ENCODE data around the gene MEGF10.
"Not testable (repeated sequence)": the region's sequence is repeated elsewhere in the genome, so short reads cannot be mapped to it uniquely, and the experiment has no call there.

The MEGF10 gene

GRCh38 chr5:127308945-127309344, 18.3 kb downstream of the MEGF10 start:
- H3K9ac ChIP-seq (ENCODE audit: low read depth in 1 of 2, low read length in 2 of 2): no peak overlapping the region
- H3K4me1 ChIP-seq (ENCODE audit: control insufficient read depth in 1 of 2, insufficient read depth in 2 of 2, low read length in 2 of 2): no peaks in the 10 kb centered on the region
- no peaks in the 10 kb centered on the region for H3K36me3 ChIP-seq (ENCODE audit: control insufficient read depth in 1 of 2, insufficient read depth in 2 of 2, low read length in 2 of 2)
- H3K27ac ChIP-seq (ENCODE audit: low read depth, low read length): no peak overlapping the region
- H3K9me3 ChIP-seq (ENCODE audit: control insufficient read depth in 1 of 2, low read length in 2 of 2): no peaks in the 10 kb centered on the region
- H3K27me3 ChIP-seq (ENCODE audit: control insufficient read depth in 1 of 2, insufficient read depth in 2 of 2, low read length in 2 of 2): peaks cover 0 to 3% of the 10 kb centered on the region in 2 donors
- no peak overlapping the region for H3K4me3 ChIP-seq (ENCODE audit: low read depth in 1 of 2, low read length in 2 of 2)

- no peak overlapping the region for H3K9ac ChIP-seq (ENCODE audit: low read depth in 1 of 2, low read length in 2 of 2)
- peaks cover 0 to 3% of the 10 kb centered on the region in 2 donors for H3K27me3 ChIP-seq (ENCODE audit: control insufficient read depth in 1 of 2, insufficient read depth in 2 of 2, low read length in 2 of 2)
- H3K4me3 ChIP-seq (ENCODE audit: low read depth in 1 of 2, low read length in 2 of 2): no peak overlapping the region
- no peak overlapping the region for H3K27ac ChIP-seq (ENCODE audit: low read depth, low read length)
- no peaks in the 10 kb centered on the region for H3K36me3 ChIP-seq (ENCODE audit: control insufficient read depth in 1 of 2, insufficient read depth in 2 of 2, low read length in 2 of 2)
- no peaks in the 10 kb centered on the region for H3K9me3 ChIP-seq (ENCODE audit: control insufficient read depth in 1 of 2, low read length in 2 of 2)
- H3K4me1 ChIP-seq (ENCODE audit: control insufficient read depth in 1 of 2, insufficient read depth in 2 of 2, low read length in 2 of 2): no peaks in the 10 kb centered on the region
Observed at GRCh38 chr5:127311349-127311748, 20.8 kb downstream of the MEGF10 start.

GRCh38 chr5:127311781-127312525, 21.4 kb downstream of the MEGF10 start:
- Histone ChIP-seq H3K27ac (ENCODE audit: low read depth, low read length) (no peak overlapping the region), H3K9ac (ENCODE audit: low read depth in 1 of 2, low read length in 2 of 2) (no peak overlapping the region), H3K4me3 (ENCODE audit: low read depth in 1 of 2, low read length in 2 of 2) (no peak overlapping the region), H3K4me1 (ENCODE audit: control insufficient read depth in 1 of 2, insufficient read depth in 2 of 2, low read length in 2 of 2) (no peaks in the 10 kb centered on the region), H3K36me3 (ENCODE audit: control insufficient read depth in 1 of 2, insufficient read depth in 2 of 2, low read length in 2 of 2) (no peaks in the 10 kb centered on the region), H3K27me3 (ENCODE audit: control insufficient read depth in 1 of 2, insufficient read depth in 2 of 2, low read length in 2 of 2) (peaks cover 0 to 3% of the 10 kb centered on the region in 2 donors), H3K9me3 (ENCODE audit: control insufficient read depth in 1 of 2, low read length in 2 of 2) (no peaks in the 10 kb centered on the region)

GRCh38 chr5:127313379-127313778, 22.8 kb downstream of the MEGF10 start:
- H3K9me3 ChIP-seq (ENCODE audit: control insufficient read depth in 1 of 2, low read length in 2 of 2): no peaks in the 10 kb centered on the region
- no peaks in the 10 kb centered on the region for H3K4me1 ChIP-seq (ENCODE audit: control insufficient read depth in 1 of 2, insufficient read depth in 2 of 2, low read length in 2 of 2)
- H3K27ac ChIP-seq (ENCODE audit: low read depth, low read length): no peak overlapping the region
- H3K9ac ChIP-seq (ENCODE audit: low read depth in 1 of 2, low read length in 2 of 2): no peak overlapping the region
- no peaks in the 10 kb centered on the region for H3K36me3 ChIP-seq (ENCODE audit: control insufficient read depth in 1 of 2, insufficient read depth in 2 of 2, low read length in 2 of 2)
- no peak overlapping the region for H3K4me3 ChIP-seq (ENCODE audit: low read depth in 1 of 2, low read length in 2 of 2)
- peaks cover 0 to 3% of the 10 kb centered on the region in 2 donors for H3K27me3 ChIP-seq (ENCODE audit: control insufficient read depth in 1 of 2, insufficient read depth in 2 of 2, low read length in 2 of 2)

- Histone ChIP-seq H3K36me3 (ENCODE audit: control insufficient read depth in 1 of 2, insufficient read depth in 2 of 2, low read length in 2 of 2) (no peaks in the 10 kb centered on the region), H3K27me3 (ENCODE audit: control insufficient read depth in 1 of 2, insufficient read depth in 2 of 2, low read length in 2 of 2) (peaks cover 0 to 3% of the 10 kb centered on the region in 2 donors), H3K27ac (ENCODE audit: low read depth, low read length) (no peak overlapping the region), H3K9ac (ENCODE audit: low read depth in 1 of 2, low read length in 2 of 2) (no peak overlapping the region), H3K9me3 (ENCODE audit: control insufficient read depth in 1 of 2, low read length in 2 of 2) (no peaks in the 10 kb centered on the region), H3K4me3 (ENCODE audit: low read depth in 1 of 2, low read length in 2 of 2) (no peak overlapping the region), H3K4me1 (ENCODE audit: control insufficient read depth in 1 of 2, insufficient read depth in 2 of 2, low read length in 2 of 2) (no peaks in the 10 kb centered on the region)
Observed at GRCh38 chr5:127313847-127314473, 23.4 kb downstream of the MEGF10 start.

GRCh38 chr5:127316011-127316410, 25.4 kb downstream of the MEGF10 start:
- Histone ChIP-seq H3K9ac (ENCODE audit: low read depth in 1 of 2, low read length in 2 of 2) (no peak overlapping the region), H3K36me3 (ENCODE audit: control insufficient read depth in 1 of 2, insufficient read depth in 2 of 2, low read length in 2 of 2) (no peaks in the 10 kb centered on the region), H3K27ac (ENCODE audit: low read depth, low read length) (no peak overlapping the region), H3K27me3 (ENCODE audit: control insufficient read depth in 1 of 2, insufficient read depth in 2 of 2, low read length in 2 of 2) (peaks cover 0 to 3% of the 10 kb centered on the region in 2 donors), H3K4me3 (ENCODE audit: low read depth in 1 of 2, low read length in 2 of 2) (no peak overlapping the region), H3K9me3 (ENCODE audit: control insufficient read depth in 1 of 2, low read length in 2 of 2) (no peaks in the 10 kb centered on the region), H3K4me1 (ENCODE audit: control insufficient read depth in 1 of 2, insufficient read depth in 2 of 2, low read length in 2 of 2) (peaks cover 0 to 6% of the 10 kb centered on the region in 2 donors)

GRCh38 chr5:127317385-127317784, 26.8 kb downstream of the MEGF10 start:
- not testable (repeated sequence) for H3K36me3 ChIP-seq (ENCODE audit: control insufficient read depth in 1 of 2, insufficient read depth in 2 of 2, low read length in 2 of 2); H3K4me1 ChIP-seq (ENCODE audit: control insufficient read depth in 1 of 2, insufficient read depth in 2 of 2, low read length in 2 of 2); H3K27me3 ChIP-seq (ENCODE audit: control insufficient read depth in 1 of 2, insufficient read depth in 2 of 2, low read length in 2 of 2); H3K9ac ChIP-seq (ENCODE audit: low read depth in 1 of 2, low read length in 2 of 2); H3K27ac ChIP-seq (ENCODE audit: low read depth, low read length); H3K9me3 ChIP-seq (ENCODE audit: control insufficient read depth in 1 of 2, low read length in 2 of 2); H3K4me3 ChIP-seq (ENCODE audit: low read depth in 1 of 2, low read length in 2 of 2)

GRCh38 chr5:127320032-127320965, 29.7 kb downstream of the MEGF10 start:
- Histone ChIP-seq H3K36me3 (ENCODE audit: control insufficient read depth in 1 of 2, insufficient read depth in 2 of 2, low read length in 2 of 2) (no peaks in the 10 kb centered on the region), H3K9ac (ENCODE audit: low read depth in 1 of 2, low read length in 2 of 2) (no peak overlapping the region), H3K27me3 (ENCODE audit: control insufficient read depth in 1 of 2, insufficient read depth in 2 of 2, low read length in 2 of 2) (no peaks in the 10 kb centered on the region), H3K9me3 (ENCODE audit: control insufficient read depth in 1 of 2, low read length in 2 of 2) (no peaks in the 10 kb centered on the region), H3K4me1 (ENCODE audit: control insufficient read depth in 1 of 2, insufficient read depth in 2 of 2, low read length in 2 of 2) (peaks cover 0 to 6% of the 10 kb centered on the region in 2 donors), H3K27ac (ENCODE audit: low read depth, low read length) (no peak overlapping the region), H3K4me3 (ENCODE audit: low read depth in 1 of 2, low read length in 2 of 2) (no peak overlapping the region)

GRCh38 chr5:127321465-127321864, 30.9 kb downstream of the MEGF10 start:
- Histone ChIP-seq H3K36me3 (ENCODE audit: control insufficient read depth in 1 of 2, insufficient read depth in 2 of 2, low read length in 2 of 2) (no peaks in the 10 kb centered on the region), H3K27ac (ENCODE audit: low read depth, low read length) (no peak overlapping the region), H3K9me3 (ENCODE audit: control insufficient read depth in 1 of 2, low read length in 2 of 2) (no peaks in the 10 kb centered on the region), H3K9ac (ENCODE audit: low read depth in 1 of 2, low read length in 2 of 2) (no peak overlapping the region), H3K27me3 (ENCODE audit: control insufficient read depth in 1 of 2, insufficient read depth in 2 of 2, low read length in 2 of 2) (no peaks in the 10 kb centered on the region), H3K4me1 (ENCODE audit: control insufficient read depth in 1 of 2, insufficient read depth in 2 of 2, low read length in 2 of 2) (peaks cover 0 to 6% of the 10 kb centered on the region in 2 donors), H3K4me3 (ENCODE audit: low read depth in 1 of 2, low read length in 2 of 2) (no peak overlapping the region)

GRCh38 chr5:127322403-127322802, 31.8 kb downstream of the MEGF10 start:
- Histone ChIP-seq H3K27ac (ENCODE audit: low read depth, low read length) (no peak overlapping the region), H3K36me3 (ENCODE audit: control insufficient read depth in 1 of 2, insufficient read depth in 2 of 2, low read length in 2 of 2) (no peaks in the 10 kb centered on the region), H3K9me3 (ENCODE audit: control insufficient read depth in 1 of 2, low read length in 2 of 2) (no peaks in the 10 kb centered on the region), H3K4me1 (ENCODE audit: control insufficient read depth in 1 of 2, insufficient read depth in 2 of 2, low read length in 2 of 2) (peaks cover 0 to 6% of the 10 kb centered on the region in 2 donors), H3K9ac (ENCODE audit: low read depth in 1 of 2, low read length in 2 of 2) (no peak overlapping the region), H3K27me3 (ENCODE audit: control insufficient read depth in 1 of 2, insufficient read depth in 2 of 2, low read length in 2 of 2) (no peaks in the 10 kb centered on the region), H3K4me3 (ENCODE audit: low read depth in 1 of 2, low read length in 2 of 2) (no peak overlapping the region)
